ENCODE results near the gene USF3. TPM values are rescaled to one million over a fixed set of nuclear protein-coding genes. Genes with fewer than 3 reads are reported as not detected.

USF3 gene
- total and polyA plus RNA-seq, 4 donors: 4.6 to 16.0 (median 11.4) TPM

- DNase-seq (ENCODE audit: low spot score): no peak
- Histone ChIP-seq H3K9me3 (ENCODE audit: control insufficient read depth in 4 of 4, low read length in 3 of 4) (no peaks in the 10 kb centered on the region), H3K27ac (ENCODE audit: low read depth in 1 of 2, low read length in 2 of 2) (no peak overlapping the region), H3K27me3 (ENCODE audit: control insufficient read depth in 4 of 4, insufficient read depth in 4 of 4, low read length in 3 of 4) (no peaks in the 10 kb centered on the region), H3K4me1 (ENCODE audit: control insufficient read depth in 4 of 4, insufficient read depth in 4 of 4, low read length in 3 of 4) (peaks cover 3 to 15% (median 6%) of the 10 kb centered on the region in 4 donors), H3K4me3 (ENCODE audit: low read depth in 1 of 3, low read length in 3 of 3) (no peak overlapping the region), H3K36me3 (ENCODE audit: control insufficient read depth in 4 of 4, insufficient read depth in 3 of 4, low read depth in 1 of 4, low read length in 3 of 4) (no peaks in the 10 kb centered on the region), H3K9ac (ENCODE audit: low read depth in 1 of 2, low read length in 2 of 2) (no peak overlapping the region)
- TF ChIP-seq REST (IDR thresholded peaks at IDR 0.05): peak; percentile 96
- no peak for TF ChIP-seq SP1 (IDR thresholded peaks at IDR 0.05)
- no peak for TF ChIP-seq YY1 (IDR thresholded peaks at IDR 0.05)
- WGBS: 84% methylated on average over 6 of the region's 6 CpGs
Observed at GRCh38 chr3:113631573-113631972, 64.9 kb downstream of the USF3 start.

- no peak overlapping the region for H3K4me3 ChIP-seq (ENCODE audit: low read depth in 1 of 3, low read length in 3 of 3)
- H3K27ac ChIP-seq (ENCODE audit: low read depth in 1 of 2, low read length in 2 of 2): no peak overlapping the region
- no peaks in the 10 kb centered on the region for H3K27me3 ChIP-seq (ENCODE audit: control insufficient read depth in 4 of 4, insufficient read depth in 4 of 4, low read length in 3 of 4)
- no peaks in the 10 kb centered on the region for H3K9me3 ChIP-seq (ENCODE audit: control insufficient read depth in 4 of 4, low read length in 3 of 4)
- no peaks in the 10 kb centered on the region for H3K36me3 ChIP-seq (ENCODE audit: control insufficient read depth in 4 of 4, insufficient read depth in 3 of 4, low read depth in 1 of 4, low read length in 3 of 4)
- TF ChIP-seq FOXA2 (IDR thresholded peaks at IDR 0.05) (no peak), FOXA1 (IDR thresholded peaks at IDR 0.05) (no peak), TAF1 (conservative IDR thresholded peaks at IDR 0.05) (no peak), GABPA (IDR thresholded peaks at IDR 0.05 in 1 of 2, conservative IDR thresholded peaks at IDR 0.05 in 1 of 2) (no peak), HNF4A (conservative IDR thresholded peaks at IDR 0.05) (no peak), ATF3 (IDR thresholded peaks at IDR 0.05) (no peak), YY1 (IDR thresholded peaks at IDR 0.05) (no peak), REST (IDR thresholded peaks at IDR 0.05) (no peak), CTCF (IDR thresholded peaks at IDR 0.05; ENCODE audit: low read depth, low read length, missing input control) (no peak), ZBTB33 (IDR thresholded peaks at IDR 0.05) (no peak), NR2F2 (IDR thresholded peaks at IDR 0.05) (no peak), EGR1 (IDR thresholded peaks at IDR 0.05; ENCODE audit: low read depth in 2 of 2) (no peak), MAX (IDR thresholded peaks at IDR 0.05) (no peak), SP1 (IDR thresholded peaks at IDR 0.05) (no peak)
- peaks cover 3 to 15% (median 7%) of the 10 kb centered on the region in 4 donors for H3K4me1 ChIP-seq (ENCODE audit: control insufficient read depth in 4 of 4, insufficient read depth in 4 of 4, low read length in 3 of 4)
- DNase-seq (ENCODE audit: low spot score): no peak
- no peak overlapping the region for H3K9ac ChIP-seq (ENCODE audit: low read depth in 1 of 2, low read length in 2 of 2)
- 80% methylated on average over 3 of the region's 3 CpGs for WGBS
Observed at GRCh38 chr3:113630956-113631542, 65.4 kb downstream of the USF3 start.

Measured in liver (tissue), 9 donors.